ENCODE data around the gene SDC1.

SDC1 gene

GRCh38 chr2:20168727-20169696, 55.9 kb downstream of the SDC1 start:
- DNase-seq = no peak

GRCh38 chr2:20168048-20168726, 56.7 kb downstream of the SDC1 start:
- DNase-seq = no peak

- DNase-seq = no peak
Observed at GRCh38 chr2:20167356-20167755, 57.6 kb downstream of the SDC1 start.

- DNase-seq = no peak
Observed at GRCh38 chr2:20165677-20166509, 59.0 kb downstream of the SDC1 start.

GRCh38 chr2:20164734-20165478, 60.0 kb downstream of the SDC1 start:
- DNase-seq = no peak

GRCh38 chr2:20164061-20164733, 60.7 kb downstream of the SDC1 start:
- no peak for DNase-seq

- DNase-seq = no peak
Observed at GRCh38 chr2:20159411-20160070, 65.4 kb downstream of the SDC1 start.

GRCh38 chr2:20157193-20157891, 67.6 kb downstream of the SDC1 start:
- DNase-seq = no peak

- DNase-seq = no peak
Observed at GRCh38 chr2:20156836-20157192, 68.1 kb downstream of the SDC1 start.

GRCh38 chr2:20156076-20156759, 68.7 kb downstream of the SDC1 start:
- DNase-seq = no peak

GRCh38 chr2:20153131-20153851, 71.6 kb downstream of the SDC1 start:
- no peak for DNase-seq

- no peak for DNase-seq
Observed at GRCh38 chr2:20150806-20151571, 73.9 kb downstream of the SDC1 start.

Measured in stimulated activated naive CD4-positive, alpha-beta T cell (primary cell).